SH-SY5Y (cell line): ENCODE data around the gene MYO1D.

ENCODE experiments used
- GATA2 ChIP-seq: IDR thresholded peaks from 2 replicates; pipeline ENCODE4 v1.6.1; 2011; ENCODE audit warnings: mild to moderate bottlenecking, low read depth, low read length
- GATA3 ChIP-seq: IDR thresholded peaks from 2 replicates; pipeline ENCODE4 v1.6.1; 2011; ENCODE audit warnings: low read depth, mild to moderate bottlenecking, low read length, moderate library complexity

DNA sequence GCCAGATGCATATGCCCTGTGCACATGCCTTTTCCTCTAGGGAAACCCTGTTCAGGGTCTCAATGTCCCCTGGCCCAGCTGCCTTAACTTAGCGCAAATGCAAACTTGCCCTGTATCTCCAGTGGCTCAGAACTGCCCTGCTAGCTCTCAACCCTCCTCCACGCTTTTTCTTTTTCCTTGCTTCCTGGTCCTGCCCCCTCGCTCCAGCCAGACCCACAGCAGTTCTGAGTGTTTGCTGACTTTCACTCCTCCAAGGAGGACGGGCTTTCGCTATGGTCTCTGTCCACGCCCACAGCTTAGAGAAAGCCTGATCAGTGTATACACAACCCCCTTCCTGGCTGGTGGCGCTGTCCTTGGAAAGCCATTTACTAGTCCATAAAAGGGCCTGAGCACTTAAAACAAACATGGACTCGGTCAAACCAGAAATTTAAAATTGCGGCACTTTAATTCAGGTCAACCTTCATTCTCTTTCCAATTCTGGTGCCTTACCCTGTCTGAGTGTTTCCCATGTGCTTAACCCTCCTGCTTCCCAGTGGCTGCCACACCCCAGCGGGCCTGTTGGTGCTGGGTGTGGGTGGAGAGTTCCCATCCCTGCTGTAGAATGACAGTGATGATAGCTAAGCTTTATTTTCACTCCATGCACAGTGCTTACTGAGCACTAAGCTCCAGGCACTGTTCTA lies 35.4 kb upstream of the MYO1D start:
- TF ChIP-seq GATA2 (no peak), GATA3 (no peak)
